NT2/D1 (cell line): Measurements from ENCODE around the gene HAAO.

ENCODE experiments used
- SUZ12 ChIP-seq: IDR thresholded peaks from 2 replicates; pipeline ENCODE4 v1.6.1; 2011; ENCODE audit not compliant: insufficient read length, insufficient read depth; ENCODE audit errors: extremely low read depth
- YY1 ChIP-seq: IDR thresholded peaks from 2 replicates; pipeline ENCODE4 v1.6.1; 2011; ENCODE audit not compliant: insufficient read length, insufficient read depth
- ZNF274 ChIP-seq: IDR thresholded peaks from 2 replicates; pipeline ENCODE4 v1.6.1; 2011; ENCODE audit warnings: mild to moderate bottlenecking, low read depth, low read length

GRCh38 chr2:42736598-42737322 is 55.6 kb downstream of the HAAO start:
- TF ChIP-seq YY1 (no peak), SUZ12 (no peak), ZNF274 (no peak)
